GM12878 (cell line): ENCODE data around the gene TNFRSF1A. TPM values are rescaled to one million over a fixed set of nuclear protein-coding genes. Genes with fewer than 3 reads are reported as not detected.

Source experiments
- ATF7 ChIP-seq: fragments of 450-650 bp; IDR thresholded peaks from 2 replicates; pipeline ENCODE4 v1.6.1; 2016; ENCODE audit warnings: low read depth, mild to moderate bottlenecking
- BACH1 ChIP-seq: fragments of 450-650 bp; IDR thresholded peaks from 2 replicates; pipeline ENCODE4 v1.6.1; 2017; ENCODE audit warnings: mild to moderate bottlenecking, borderline replicate concordance
- CHD4 ChIP-seq: fragments of 200-600 bp; sonication (generic); IDR thresholded peaks from 2 replicates; pipeline ENCODE4 v1.6.1; 2016; ENCODE audit warnings: mild to moderate bottlenecking
- ETV6 ChIP-seq, 2 experiments: fragments of 450-650 bp in 1 of 2; IDR thresholded peaks in 1 of 2; conservative IDR thresholded peaks in 1 of 2; 2 replicates each; pipeline ENCODE4 v1.6.1; 2014; ENCODE audit warnings: antibody characterized with exemption in 1 of 2, borderline replicate concordance in 1 of 2, low read depth in 1 of 2, mild to moderate bottlenecking in 1 of 2, moderate library complexity in 1 of 2
- IKZF1 ChIP-seq: fragments of 450-650 bp; conservative IDR thresholded peaks from 2 replicates; pipeline ENCODE4 v1.6.1; 2017; ENCODE audit warnings: antibody characterized with exemption, mild to moderate bottlenecking
- NFYB ChIP-seq: IDR thresholded peaks from 2 replicates; pipeline ENCODE4 v1.6.1; 2011; ENCODE audit warnings: low read depth, mild to moderate bottlenecking, low read length, improper control_type of control experiment, moderate library complexity; ENCODE audit not compliant: insufficient read depth
- NR2C1 ChIP-seq: fragments of 450-650 bp; IDR thresholded peaks from 2 replicates; pipeline ENCODE4 v1.6.1; 2017; ENCODE audit warnings: antibody characterized with exemption, mild to moderate bottlenecking, moderate library complexity
- NR2F1 ChIP-seq: fragments of 450-650 bp; conservative IDR thresholded peaks from 2 replicates; pipeline ENCODE4 v1.6.1; 2017; ENCODE audit warnings: mild to moderate bottlenecking
- NRF1 ChIP-seq: conservative IDR thresholded peaks from 2 replicates; pipeline ENCODE4 v1.6.1; 2011; ENCODE audit warnings: mild to moderate bottlenecking, low read depth, low read length, improper control_type of control experiment
- RAD51 ChIP-seq: fragments of 450-650 bp; IDR thresholded peaks from 2 replicates; pipeline ENCODE4 v1.6.1; 2016; ENCODE audit warnings: moderate library complexity, mild to moderate bottlenecking, inconsistent platforms
- RB1 ChIP-seq: fragments of 450-650 bp; formaldehyde crosslinking; IDR thresholded peaks from 2 replicates; pipeline ENCODE4 v1.6.1; 2017; ENCODE audit warnings: mild to moderate bottlenecking, borderline replicate concordance
- SIN3A ChIP-seq: IDR thresholded peaks from 2 replicates; pipeline ENCODE4 v1.6.1; 2012; ENCODE audit warnings: low read depth, low read length, improper control_type of control experiment
- SP1 ChIP-seq: IDR thresholded peaks from one replicate; pipeline ENCODE4 v1.6.1; 2011; ENCODE audit warnings: low read depth, low read length
- SPI1 ChIP-seq: IDR thresholded peaks from 2 replicates; pipeline ENCODE4 v1.6.1; 2011; ENCODE audit warnings: low read depth, mild to moderate bottlenecking, low read length, moderate library complexity, borderline replicate concordance; ENCODE audit not compliant: insufficient read depth
- SREBF1 ChIP-seq: IDR thresholded peaks from 2 replicates; pipeline ENCODE4 v1.6.1; 2012; ENCODE audit warnings: mild to moderate bottlenecking, low read length
- SRF ChIP-seq, 2 experiments: IDR thresholded peaks; 2 replicates each; pipeline ENCODE4 v1.6.1; 2011; ENCODE audit warnings: low read depth in 2 of 2, low read length in 2 of 2, mild to moderate bottlenecking in 1 of 2, moderate library complexity in 1 of 2
- TBL1XR1 ChIP-seq: IDR thresholded peaks from 2 replicates; pipeline ENCODE4 v1.6.1; 2012; ENCODE audit warnings: low read depth, low read length, improper control_type of control experiment
- TCF12 ChIP-seq: IDR thresholded peaks from 2 replicates; pipeline ENCODE4 v1.6.1; 2011; ENCODE audit warnings: low read depth, mild to moderate bottlenecking, low read length
- TCF7 ChIP-seq: IDR thresholded peaks from 2 replicates; pipeline ENCODE4 v1.6.1; 2014; ENCODE audit warnings: antibody characterized with exemption, borderline replicate concordance
- ZNF207 ChIP-seq: fragments of 450-650 bp; IDR thresholded peaks from 2 replicates; pipeline ENCODE4 v1.6.1; 2014; ENCODE audit warnings: antibody characterized with exemption, mild to moderate bottlenecking, borderline replicate concordance
- ZNF622 ChIP-seq: fragments of 450-650 bp; IDR thresholded peaks from 2 replicates; pipeline ENCODE4 v1.6.1; 2017; ENCODE audit warnings: mild to moderate bottlenecking, inconsistent platforms
- polyA plus RNA-seq, 11 experiments: library from polyadenylated mRNA; depleted of rRNA in 4 of 11; unstranded in 6 of 11; stranded (reverse) in 5 of 11; fragments of >200 nt; fragmentation: Nextera tagmentation in 4 of 11; fragmentation: Illumina TruSeq in 1 of 11; extraction: Ambion mirVana in 4 of 11; extraction: Trizol in 1 of 11; gene quantifications; 1 replicate in 1 of 11; 2 replicates in 10 of 11; pipeline versions ENCODE4 v1.2.1 to v1.2.3, GENCODE V29; 2011 to 2016; ENCODE audit warnings: inconsistent platforms in 2 of 11, missing spikeins in 2 of 11, low read depth in 1 of 11
- total RNA-seq, 4 experiments: library from RNA; depleted of rRNA in 3 of 4; stranded (reverse); fragments of >200 nt in 3 of 4; fragmentation: Illumina TruSeq in 1 of 4; extraction: Trizol in 1 of 4; gene quantifications; 2 replicates each; pipeline versions ENCODE4 v1.2.1 to v1.2.3, GENCODE V29; 2013 to 2021
- TF ChIP-seq, protein P1 (sequence below): fragments of 450-650 bp; conservative IDR thresholded peaks from 2 replicates; pipeline ENCODE4 v1.6.1; 2017; ENCODE audit warnings: mild to moderate bottlenecking, moderate library complexity
- TF ChIP-seq, protein P2 (sequence below): IDR thresholded peaks from 2 replicates; pipeline ENCODE4 v1.6.1; 2011; ENCODE audit warnings: low read depth, low read length, improper control_type of control experiment, borderline replicate concordance
- TF ChIP-seq, protein P3 (sequence below): fragments of 450-650 bp; IDR thresholded peaks from 2 replicates; pipeline ENCODE4 v1.6.1; 2017; ENCODE audit warnings: mild to moderate bottlenecking, moderate library complexity

Gene TNFRSF1A
- total and polyA plus RNA-seq, 10 of the 15 experiments (the other 5 are each of a cell fraction or from before 2014, with no cell fraction given) = 0.24 to 16.5 (median 13.0) TPM

DNA sequence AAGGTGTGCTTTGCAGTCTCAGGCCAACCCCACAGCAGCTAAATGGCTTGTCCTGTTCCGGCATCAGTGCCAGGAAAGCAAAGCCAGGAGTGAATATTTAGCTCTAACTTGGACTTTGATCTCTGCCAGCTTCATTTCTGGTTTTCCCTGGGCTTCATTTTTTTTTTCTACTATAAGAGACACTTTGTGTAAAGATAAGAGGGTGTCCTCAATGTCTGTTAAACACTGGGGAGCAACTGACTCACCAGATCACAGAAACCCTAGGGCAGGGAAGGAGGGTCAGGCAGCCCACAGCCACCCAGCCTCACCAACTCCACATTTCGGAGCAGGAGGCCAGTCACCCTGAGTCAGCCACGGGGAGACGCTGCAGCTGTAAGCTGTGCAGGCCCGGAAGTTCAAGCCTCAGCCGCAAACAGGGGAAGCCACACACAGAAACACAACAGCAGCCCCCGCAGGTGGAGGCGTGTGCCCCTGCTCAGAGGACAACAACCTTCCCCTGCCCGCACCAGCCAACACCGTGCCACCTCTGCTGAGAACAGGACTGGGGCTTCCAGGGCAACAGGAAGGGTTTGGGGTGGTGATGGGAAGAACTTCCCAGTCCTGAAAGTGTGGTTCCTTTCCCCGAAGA lies 6.3 kb downstream of the TNFRSF1A start (continued):
- peak; percentile 65; the same call in 1 of the 2 replicates for TF ChIP-seq NR2F1
- TF ChIP-seq TBL1XR1 = no peak
- 0 out of 2 replicates have a peak, but pooled peaks have one; percentile 19 for TF ChIP-seq NR2C1
- peak; percentile 85 for TF ChIP-seq TCF12
- TF ChIP-seq CHD4 = no peak
- no peak for TF ChIP-seq NRF1
- TF ChIP-seq NFYB = no peak
- TF ChIP-seq SPI1 = peak; percentile 47; the same call in 1 of the 2 replicates
- no peak for TF ChIP-seq ZNF622
- TF ChIP-seq SP1 = no peak
- TF ChIP-seq TCF7 = no peak
- peak; percentile 32; the same call in 1 of the 2 replicates for TF ChIP-seq BACH1
- TF ChIP-seq RB1 = no peak; the same call in 1 of the 2 replicates
- no peak for TF ChIP-seq SREBF1
- peak in 1 of 2 experiments; percentile 45; a peak in 1 of 4 replicates for TF ChIP-seq ETV6 (conservative IDR thresholded peaks at IDR 0.05 in 1 of 2, IDR thresholded peaks at IDR 0.05 in 1 of 2; ENCODE audit: borderline replicate concordance in 1 of 2, low read depth in 1 of 2)
- TF ChIP-seq ZNF207 = peak; percentile 23; the same call in 1 of the 2 replicates
- TF ChIP-seq SRF (IDR thresholded peaks at IDR 0.05; ENCODE audit: low read depth in 2 of 2, low read length in 2 of 2) = 0 out of 4 replicates have a peak, but pooled peaks of 1 of the 2 experiments have one; percentile 3
- no peak for TF ChIP-seq SIN3A
- peak; percentile 80 for TF ChIP-seq IKZF1
- TF ChIP-seq, protein P1, sequence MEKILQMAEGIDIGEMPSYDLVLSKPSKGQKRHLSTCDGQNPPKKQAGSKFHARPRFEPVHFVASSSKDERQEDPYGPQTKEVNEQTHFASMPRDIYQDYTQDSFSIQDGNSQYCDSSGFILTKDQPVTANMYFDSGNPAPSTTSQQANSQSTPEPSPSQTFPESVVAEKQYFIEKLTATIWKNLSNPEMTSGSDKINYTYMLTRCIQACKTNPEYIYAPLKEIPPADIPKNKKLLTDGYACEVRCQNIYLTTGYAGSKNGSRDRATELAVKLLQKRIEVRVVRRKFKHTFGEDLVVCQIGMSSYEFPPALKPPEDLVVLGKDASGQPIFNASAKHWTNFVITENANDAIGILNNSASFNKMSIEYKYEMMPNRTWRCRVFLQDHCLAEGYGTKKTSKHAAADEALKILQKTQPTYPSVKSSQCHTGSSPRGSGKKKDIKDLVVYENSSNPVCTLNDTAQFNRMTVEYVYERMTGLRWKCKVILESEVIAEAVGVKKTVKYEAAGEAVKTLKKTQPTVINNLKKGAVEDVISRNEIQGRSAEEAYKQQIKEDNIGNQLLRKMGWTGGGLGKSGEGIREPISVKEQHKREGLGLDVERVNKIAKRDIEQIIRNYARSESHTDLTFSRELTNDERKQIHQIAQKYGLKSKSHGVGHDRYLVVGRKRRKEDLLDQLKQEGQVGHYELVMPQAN = peak; percentile 43; the same call in 1 of the 2 replicates
- TF ChIP-seq RAD51 = no peak
- peak; percentile 89 for TF ChIP-seq ATF7
- TF ChIP-seq, protein P2, sequence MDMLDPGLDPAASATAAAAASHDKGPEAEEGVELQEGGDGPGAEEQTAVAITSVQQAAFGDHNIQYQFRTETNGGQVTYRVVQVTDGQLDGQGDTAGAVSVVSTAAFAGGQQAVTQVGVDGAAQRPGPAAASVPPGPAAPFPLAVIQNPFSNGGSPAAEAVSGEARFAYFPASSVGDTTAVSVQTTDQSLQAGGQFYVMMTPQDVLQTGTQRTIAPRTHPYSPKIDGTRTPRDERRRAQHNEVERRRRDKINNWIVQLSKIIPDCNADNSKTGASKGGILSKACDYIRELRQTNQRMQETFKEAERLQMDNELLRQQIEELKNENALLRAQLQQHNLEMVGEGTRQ = no peak
- TF ChIP-seq, protein P3, sequence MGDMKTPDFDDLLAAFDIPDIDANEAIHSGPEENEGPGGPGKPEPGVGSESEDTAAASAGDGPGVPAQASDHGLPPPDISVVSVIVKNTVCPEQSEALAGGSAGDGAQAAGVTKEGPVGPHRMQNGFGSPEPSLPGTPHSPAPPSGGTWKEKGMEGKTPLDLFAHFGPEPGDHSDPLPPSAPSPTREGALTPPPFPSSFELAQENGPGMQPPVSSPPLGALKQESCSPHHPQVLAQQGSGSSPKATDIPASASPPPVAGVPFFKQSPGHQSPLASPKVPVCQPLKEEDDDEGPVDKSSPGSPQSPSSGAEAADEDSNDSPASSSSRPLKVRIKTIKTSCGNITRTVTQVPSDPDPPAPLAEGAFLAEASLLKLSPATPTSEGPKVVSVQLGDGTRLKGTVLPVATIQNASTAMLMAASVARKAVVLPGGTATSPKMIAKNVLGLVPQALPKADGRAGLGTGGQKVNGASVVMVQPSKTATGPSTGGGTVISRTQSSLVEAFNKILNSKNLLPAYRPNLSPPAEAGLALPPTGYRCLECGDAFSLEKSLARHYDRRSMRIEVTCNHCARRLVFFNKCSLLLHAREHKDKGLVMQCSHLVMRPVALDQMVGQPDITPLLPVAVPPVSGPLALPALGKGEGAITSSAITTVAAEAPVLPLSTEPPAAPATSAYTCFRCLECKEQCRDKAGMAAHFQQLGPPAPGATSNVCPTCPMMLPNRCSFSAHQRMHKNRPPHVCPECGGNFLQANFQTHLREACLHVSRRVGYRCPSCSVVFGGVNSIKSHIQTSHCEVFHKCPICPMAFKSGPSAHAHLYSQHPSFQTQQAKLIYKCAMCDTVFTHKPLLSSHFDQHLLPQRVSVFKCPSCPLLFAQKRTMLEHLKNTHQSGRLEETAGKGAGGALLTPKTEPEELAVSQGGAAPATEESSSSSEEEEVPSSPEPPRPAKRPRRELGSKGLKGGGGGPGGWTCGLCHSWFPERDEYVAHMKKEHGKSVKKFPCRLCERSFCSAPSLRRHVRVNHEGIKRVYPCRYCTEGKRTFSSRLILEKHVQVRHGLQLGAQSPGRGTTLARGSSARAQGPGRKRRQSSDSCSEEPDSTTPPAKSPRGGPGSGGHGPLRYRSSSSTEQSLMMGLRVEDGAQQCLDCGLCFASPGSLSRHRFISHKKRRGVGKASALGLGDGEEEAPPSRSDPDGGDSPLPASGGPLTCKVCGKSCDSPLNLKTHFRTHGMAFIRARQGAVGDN = peak; percentile 83; the same call in 1 of the 2 replicates
